Heart left ventricle (tissue), 16 donors: ENCODE measurements around the gene TECPR2. TPM values are rescaled to one million over a fixed set of nuclear protein-coding genes. Genes with fewer than 3 reads are reported as not detected.
A peak's percentile ranks its signal among the peaks of the same experiment; 100 is the strongest.

ENCODE experiments used
- ATAC-seq, 4 donors: fragments of 200-7000 bp; cut with Tn5 transposase; one replicate each; pipeline ENCODE4 v1.9.1; 2020 to 2022; ENCODE audit warnings: moderate library complexity in 4 of 4, mild to moderate bottlenecking in 3 of 4, moderate number of reproducible peaks in 1 of 4
- DNase-seq, 5 donors: peaks; one replicate each; pipeline ENCODE4 v3.0.0-alpha.2; 2020
- H3K27ac ChIP-seq, 12 donors: fragments of 200-600 bp; sonication (generic) in 4 of 12; one replicate each; pipeline versions ENCODE4 v1.5.0 to v1.8.0; 2016 to 2022; ENCODE audit warnings: mild to moderate bottlenecking in 2 of 12
- H3K27me3 ChIP-seq, 9 donors: fragments of 200-600 bp; sonication (generic) in 2 of 9; one replicate each; pipeline versions ENCODE4 v1.5.1 to v1.8.0; 2016 to 2022; ENCODE audit warnings: mild to moderate bottlenecking in 3 of 9
- H3K36me3 ChIP-seq, 9 donors: fragments of 200-600 bp; sonication (generic) in 2 of 9; one replicate each; pipeline versions ENCODE4 v1.5.0 to v1.8.0; 2018 to 2022; ENCODE audit warnings: mild to moderate bottlenecking in 2 of 9
- H3K4me1 ChIP-seq, 12 donors: fragments of 200-600 bp; sonication (generic) in 4 of 12; one replicate each; pipeline versions ENCODE4 v1.5.0 to v1.8.0; 2016 to 2022; ENCODE audit warnings: mild to moderate bottlenecking in 3 of 12
- H3K4me3 ChIP-seq, 12 donors: fragments of 200-600 bp; sonication (generic) in 4 of 12; one replicate each; pipeline versions ENCODE4 v1.5.0 to v1.8.0; 2017 to 2022; ENCODE audit warnings: mild to moderate bottlenecking in 9 of 12, moderate library complexity in 4 of 12
- H3K9me3 ChIP-seq, 12 donors: fragments of 200-600 bp; sonication (generic) in 4 of 12; one replicate each; pipeline versions ENCODE4 v1.5.0 to v1.8.0; 2016 to 2022; ENCODE audit warnings: mild to moderate bottlenecking in 1 of 12
- POLR2A ChIP-seq, 2 donors: fragments of 450-650 bp; IDR thresholded peaks; one replicate each; pipeline ENCODE4 v1.6.1; 2017; ENCODE audit warnings: antibody characterized with exemption in 2 of 2, mild to moderate bottlenecking in 2 of 2, moderate library complexity in 2 of 2
- whole genome bisulfite sequencing, 4 donors: extraction: QIAGEN DNeasy Blood & Tissue Kit in 2 of 4; methylation state at CpG; one replicate each; pipeline versions ENCODE4 v1.1.5 to v1.1.7; 2013 to 2018; 5-methylcytosine and 5-hydroxymethylcytosine counted together
- intact Hi-C, 10 donors: fragments of 100-400 bp; cut with DNase I; formaldehyde crosslinking; loops; one replicate each; pipeline versions ENCODE4 v1.11.1 to v1.14.2; 2022
- polyA plus RNA-seq, 2 donors: library from polyadenylated mRNA; stranded (reverse); fragments of 200-250 nt; gene quantifications; one replicate each; pipeline ENCODE4 v1.2.3, GENCODE V29; 2013
- total RNA-seq, 9 donors: library from RNA; depleted of rRNA in 2 of 9; stranded (reverse); fragments of >200 nt in 2 of 9; fragmentation: NEBNext Ultra II Directional in 3 of 9; extraction: Animal tissue kit (Norgen Biotek cat#: 25700) in 3 of 9; gene quantifications; one replicate each; pipeline versions ENCODE4 v1.1.0 to v1.2.4, GENCODE V29; 2016 to 2023
- TF ChIP-seq, protein P1 (sequence below), 12 donors: fragments of 200-600 bp; sonication (generic) in 4 of 12; IDR thresholded peaks; one replicate each; pipeline versions ENCODE4 v1.5.0 to v1.8.0; 2018 to 2022; ENCODE audit warnings: antibody characterized with exemption in 12 of 12, mild to moderate bottlenecking in 5 of 12
- donor health status: ischemic (EF 13 %, LVEDD 7.1; RV severe dilation, severe dysfunction).
- donor health status: healthy with polysubstance abuse.
- donor health status: DM: no; HTN: yes; CAD: no.
- donor health status: DM: no; HTN: no; CAD: no.
- donor health status: ischemic (EF 25% LVEDD 6.9; RV normal size, moderate dysfunction).
- donor health status: ischemic (EF 25% LVEDD 5.7; RV mildly dilated, moderate dysfunction).
- donor health status: healthy.
- donor health status: DM: yes; HTN: yes; CAD: no.
- donor health status: ischemic (EF 35%, LVEDD 5.7; RV mildly dilated, moderate dysfunction).
- donor health status: nonischemic (EF 11% LVEDD 7.7; RV severe dilation, severe dysfunction).
- donor health status: DM: yes; HTN: yes; CAD: no.
- donor health status: PGD.
- donor health status: ischemic (EF 29% LVEDD 5.4; RV normal size, mild dysfunction).
- donor health status: nonischemic (EF 23%, LVEDD 6.1; RV moderate dilation, normal function).

Gene TECPR2
- total and polyA plus RNA-seq, 11 donors: 9.9 to 30.6 (median 22.3) TPM

DNA sequence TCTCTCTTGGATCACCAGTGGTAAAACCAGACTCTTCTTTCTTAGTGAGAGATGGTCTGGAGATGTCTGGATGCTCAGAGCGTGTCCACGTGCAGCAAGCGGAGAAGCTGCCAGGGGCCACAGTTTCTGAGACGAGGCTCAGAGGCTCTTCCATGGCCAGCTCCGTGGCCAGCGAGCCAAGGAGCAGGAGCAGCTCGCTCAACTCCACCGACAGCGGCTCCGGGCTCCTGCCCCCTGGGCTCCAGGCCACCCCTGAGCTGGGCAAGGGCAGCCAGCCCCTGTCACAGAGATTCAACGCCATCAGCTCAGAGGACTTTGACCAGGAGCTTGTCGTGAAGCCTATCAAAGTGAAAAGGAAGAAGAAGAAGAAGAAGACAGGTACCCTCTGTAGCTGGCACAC, 69.0 kb downstream of the TECPR2 start:
- ATAC-seq (no peak), DNase-seq (no peak)
- intact Hi-C loops: loop anchor here in 1 of 10 donors (10.0 kb wide), 1 partner anchor 483 kb away; no protein-coding TSS in a partner anchor
- H3K4me1 ChIP-seq: no peaks in the 10 kb centered on the region
- H3K27me3 ChIP-seq: no peaks in the 10 kb centered on the region
- peaks cover 0 to 80% (median 56%) of the 10 kb centered on the region in 9 donors for H3K36me3 ChIP-seq
- no peak overlapping the region for H3K27ac ChIP-seq
- H3K9me3 ChIP-seq: no peaks in the 10 kb centered on the region
- TF ChIP-seq, protein P1, sequence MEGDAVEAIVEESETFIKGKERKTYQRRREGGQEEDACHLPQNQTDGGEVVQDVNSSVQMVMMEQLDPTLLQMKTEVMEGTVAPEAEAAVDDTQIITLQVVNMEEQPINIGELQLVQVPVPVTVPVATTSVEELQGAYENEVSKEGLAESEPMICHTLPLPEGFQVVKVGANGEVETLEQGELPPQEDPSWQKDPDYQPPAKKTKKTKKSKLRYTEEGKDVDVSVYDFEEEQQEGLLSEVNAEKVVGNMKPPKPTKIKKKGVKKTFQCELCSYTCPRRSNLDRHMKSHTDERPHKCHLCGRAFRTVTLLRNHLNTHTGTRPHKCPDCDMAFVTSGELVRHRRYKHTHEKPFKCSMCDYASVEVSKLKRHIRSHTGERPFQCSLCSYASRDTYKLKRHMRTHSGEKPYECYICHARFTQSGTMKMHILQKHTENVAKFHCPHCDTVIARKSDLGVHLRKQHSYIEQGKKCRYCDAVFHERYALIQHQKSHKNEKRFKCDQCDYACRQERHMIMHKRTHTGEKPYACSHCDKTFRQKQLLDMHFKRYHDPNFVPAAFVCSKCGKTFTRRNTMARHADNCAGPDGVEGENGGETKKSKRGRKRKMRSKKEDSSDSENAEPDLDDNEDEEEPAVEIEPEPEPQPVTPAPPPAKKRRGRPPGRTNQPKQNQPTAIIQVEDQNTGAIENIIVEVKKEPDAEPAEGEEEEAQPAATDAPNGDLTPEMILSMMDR (IDR thresholded peaks at IDR 0.05): no peak
- TF ChIP-seq POLR2A (IDR thresholded peaks at IDR 0.05): no peak
- H3K4me3 ChIP-seq: no peak overlapping the region
- 92 to 100% (median 96%) methylated on average over 7 to 12 of the region's 12 CpGs for WGBS, 4 donors

DNA sequence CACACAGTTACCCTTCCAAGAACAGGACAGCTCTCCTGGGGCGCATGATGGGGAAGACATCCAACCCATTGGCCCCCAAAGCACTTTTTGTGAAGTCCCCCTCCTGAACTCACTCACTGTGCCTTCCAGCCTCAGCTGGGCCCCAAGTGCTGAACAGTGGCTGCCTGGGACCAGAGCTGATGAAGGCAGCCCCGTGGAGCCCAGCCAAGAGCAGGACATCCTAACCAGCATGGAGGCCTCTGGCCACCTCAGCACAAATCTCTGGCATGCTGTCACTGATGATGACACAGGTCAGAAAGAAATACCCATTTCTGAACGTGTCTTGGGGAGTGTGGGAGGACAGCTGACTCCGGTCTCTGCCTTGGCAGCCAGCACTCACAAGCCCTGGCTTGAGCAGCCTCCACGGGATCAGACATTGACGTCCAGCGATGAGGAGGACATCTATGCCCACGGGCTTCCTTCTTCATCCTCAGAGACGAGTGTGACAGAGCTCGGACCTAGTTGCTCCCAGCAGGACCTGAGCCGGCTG, 72.0 kb downstream of the TECPR2 start:
- TF ChIP-seq, protein P1 (IDR thresholded peaks at IDR 0.05): no peak
- no peak for TF ChIP-seq POLR2A (IDR thresholded peaks at IDR 0.05)
- WGBS, 4 donors: 82 to 89% (median 84%) methylated on average over 11 of the region's 11 CpGs
- ATAC-seq: peak in 1 of 4 donors; percentile 33
- Histone ChIP-seq H3K27me3 (no peaks in the 10 kb centered on the region), H3K4me1 (peaks cover 0 to 10% (median 3%) of the 10 kb centered on the region in 12 donors), H3K4me3 (no peak overlapping the region), H3K36me3 (peaks cover 0 to 69% (median 48%) of the 10 kb centered on the region in 9 donors), H3K27ac (no peak overlapping the region), H3K9me3 (no peaks in the 10 kb centered on the region)
- no peak for DNase-seq
- intact Hi-C loops: loop anchor here in 1 of 10 donors (10.0 kb wide), 1 partner anchor 480 kb away; no protein-coding TSS in a partner anchor

DNA sequence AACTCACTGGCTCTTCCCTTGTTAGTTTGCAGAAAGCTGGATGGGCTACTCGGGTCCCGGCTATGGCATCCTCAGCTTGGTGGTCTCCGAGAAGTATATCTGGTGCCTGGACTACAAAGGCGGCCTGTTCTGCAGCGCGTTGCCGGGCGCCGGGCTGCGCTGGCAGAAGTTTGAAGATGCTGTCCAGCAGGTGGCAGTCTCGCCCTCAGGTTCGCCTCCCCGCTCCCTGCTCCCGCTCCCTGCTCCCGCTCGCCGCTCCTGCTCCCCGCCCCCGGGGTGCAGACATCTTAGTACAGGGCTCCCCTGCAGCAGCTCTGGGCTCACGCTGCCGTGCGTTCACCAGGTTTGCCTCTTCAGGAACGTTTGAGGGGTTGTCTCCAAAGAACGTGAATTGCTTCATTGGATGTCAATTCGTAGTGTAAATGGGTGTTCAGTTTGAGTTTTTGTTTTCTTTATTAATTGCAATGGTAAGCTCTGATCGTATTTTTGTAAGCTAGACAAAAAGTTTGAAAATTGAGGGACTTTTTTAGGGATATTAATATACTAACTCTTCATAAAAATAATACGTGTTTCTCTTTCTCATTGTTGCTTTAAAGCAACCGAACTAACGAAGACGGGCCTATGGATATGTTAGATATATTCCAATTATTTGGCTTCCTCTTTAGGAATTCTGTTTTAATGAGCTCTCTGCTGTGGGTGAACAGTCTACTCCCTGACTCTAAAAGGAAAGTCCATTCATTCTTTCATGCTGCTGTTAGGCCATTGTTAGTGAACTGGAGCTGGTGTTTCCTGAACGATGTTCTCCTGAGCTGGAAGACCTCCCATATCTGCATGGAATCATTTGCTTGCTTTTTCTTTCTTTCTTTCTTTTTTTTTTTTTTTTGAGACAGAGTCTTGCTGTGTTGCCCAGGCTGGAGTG, 75.5 kb downstream of the TECPR2 start:
- H3K27me3 ChIP-seq: no peaks in the 10 kb centered on the region
- WGBS, 4 donors: 8 to 21% (median 14%) methylated on average over 24 to 31 of the region's 31 CpGs
- peaks cover 0 to 10% (median 3%) of the 10 kb centered on the region in 12 donors for H3K4me1 ChIP-seq
- H3K36me3 ChIP-seq: peaks cover 0 to 82% (median 70%) of the 10 kb centered on the region in 9 donors
- H3K9me3 ChIP-seq: no peaks in the 10 kb centered on the region
- ATAC-seq (peak; percentile 88 to 97 (median 96)), DNase-seq (peak; percentile 89 to 92 (median 90))
- H3K27ac ChIP-seq: peak overlapping the region in 4 of 12 donors; percentile 17 to 61 (median 30)
- no peak for TF ChIP-seq POLR2A (IDR thresholded peaks at IDR 0.05)
- TF ChIP-seq, protein P1 (IDR thresholded peaks at IDR 0.05): peak; percentile 67 to 92 (median 81)
- peak overlapping the region in 9 of 12 donors; percentile 2 to 49 (median 39) for H3K4me3 ChIP-seq
- intact Hi-C loops: loop anchor here (1.0 to 10.0 kb wide), 4 partner anchors 78 to 477 kb away; no protein-coding TSS in a partner anchor

DNA sequence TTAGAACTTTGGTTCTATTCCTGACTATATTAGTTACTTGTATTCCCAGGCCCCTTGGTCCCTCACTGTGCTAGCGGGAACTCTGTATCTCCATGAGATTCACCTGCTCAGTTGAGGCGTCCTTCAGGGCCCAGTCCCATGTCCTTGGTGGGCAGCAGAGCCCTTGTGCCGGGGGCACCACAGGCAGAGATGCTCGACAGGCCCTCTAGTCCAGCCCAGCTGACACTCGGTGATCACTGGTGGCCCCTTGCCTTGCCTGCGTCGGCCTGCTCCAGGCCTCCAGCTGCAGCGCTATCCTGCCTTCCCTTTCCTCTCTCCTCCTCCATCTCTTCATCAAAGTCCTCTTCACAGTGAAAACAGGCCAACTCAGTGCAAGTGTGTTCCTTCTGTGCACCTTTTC, 76.8 kb downstream of the TECPR2 start:
- Histone ChIP-seq H3K27me3 (no peaks in the 10 kb centered on the region), H3K36me3 (peaks cover 2 to 82% (median 71%) of the 10 kb centered on the region in 9 donors), H3K27ac (no peak overlapping the region), H3K4me3 (no peak overlapping the region), H3K4me1 (peaks cover 0 to 10% (median 3%) of the 10 kb centered on the region in 12 donors), H3K9me3 (no peaks in the 10 kb centered on the region)
- DNase-seq (no peak), ATAC-seq (no peak)
- intact Hi-C loops: loop anchor here in 4 of 10 donors (2.0 to 10.0 kb wide), 2 partner anchors 77 to 475 kb away; no protein-coding TSS in a partner anchor
- TF ChIP-seq POLR2A (IDR thresholded peaks at IDR 0.05): no peak
- TF ChIP-seq, protein P1 (IDR thresholded peaks at IDR 0.05): no peak
- 93 to 98% (median 95%) methylated on average over 8 of the region's 8 CpGs for WGBS, 4 donors
